ENCODE results near the gene QSOX2. TPM values are rescaled to one million over a fixed set of nuclear protein-coding genes. Genes with fewer than 3 reads are reported as not detected.

Gene QSOX2
- total RNA-seq, 1 experiment from 2014 or later: 40.0 TPM

DNA sequence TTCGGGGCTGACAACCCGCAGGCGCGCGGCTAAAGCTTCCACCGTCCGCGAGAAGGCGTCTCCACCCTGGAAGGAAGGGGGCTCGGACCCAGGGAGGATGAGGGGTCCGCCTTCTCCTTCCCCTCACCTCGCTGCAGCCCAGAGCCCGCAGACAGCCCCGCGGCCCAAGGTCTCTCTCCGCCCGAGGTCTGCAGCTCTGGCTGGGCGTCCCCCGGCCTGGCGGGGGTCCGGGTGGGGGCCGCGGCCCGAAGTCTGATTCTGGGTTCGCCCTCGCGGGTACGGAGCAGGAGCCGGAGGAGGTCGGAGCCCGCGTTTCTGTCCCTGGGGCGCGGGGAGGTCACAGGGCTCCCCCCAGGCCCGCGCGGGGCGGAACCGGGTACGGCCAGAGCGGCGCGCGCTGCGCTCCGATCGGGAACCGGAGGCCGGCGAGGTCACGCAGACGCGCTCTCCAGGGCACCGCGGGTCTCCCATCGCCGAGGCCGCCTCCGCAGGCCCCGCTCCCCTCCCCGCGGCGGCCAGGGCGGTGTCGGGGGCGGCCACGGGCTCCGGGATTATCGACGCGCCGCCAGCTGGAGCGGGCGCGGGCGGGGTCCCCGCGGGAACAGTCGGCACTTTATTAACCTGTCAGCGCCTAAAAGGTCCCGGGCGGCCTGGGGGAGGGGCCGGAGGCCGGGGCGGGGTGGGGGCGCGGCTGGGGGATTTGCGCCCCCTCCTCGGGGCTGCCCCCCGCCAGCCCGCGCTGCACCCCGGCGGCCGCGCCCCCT, 52.3 kb downstream of the QSOX2 start:
- H3K27ac ChIP-seq (ENCODE audit: low read length): no peak overlapping the region

DNA sequence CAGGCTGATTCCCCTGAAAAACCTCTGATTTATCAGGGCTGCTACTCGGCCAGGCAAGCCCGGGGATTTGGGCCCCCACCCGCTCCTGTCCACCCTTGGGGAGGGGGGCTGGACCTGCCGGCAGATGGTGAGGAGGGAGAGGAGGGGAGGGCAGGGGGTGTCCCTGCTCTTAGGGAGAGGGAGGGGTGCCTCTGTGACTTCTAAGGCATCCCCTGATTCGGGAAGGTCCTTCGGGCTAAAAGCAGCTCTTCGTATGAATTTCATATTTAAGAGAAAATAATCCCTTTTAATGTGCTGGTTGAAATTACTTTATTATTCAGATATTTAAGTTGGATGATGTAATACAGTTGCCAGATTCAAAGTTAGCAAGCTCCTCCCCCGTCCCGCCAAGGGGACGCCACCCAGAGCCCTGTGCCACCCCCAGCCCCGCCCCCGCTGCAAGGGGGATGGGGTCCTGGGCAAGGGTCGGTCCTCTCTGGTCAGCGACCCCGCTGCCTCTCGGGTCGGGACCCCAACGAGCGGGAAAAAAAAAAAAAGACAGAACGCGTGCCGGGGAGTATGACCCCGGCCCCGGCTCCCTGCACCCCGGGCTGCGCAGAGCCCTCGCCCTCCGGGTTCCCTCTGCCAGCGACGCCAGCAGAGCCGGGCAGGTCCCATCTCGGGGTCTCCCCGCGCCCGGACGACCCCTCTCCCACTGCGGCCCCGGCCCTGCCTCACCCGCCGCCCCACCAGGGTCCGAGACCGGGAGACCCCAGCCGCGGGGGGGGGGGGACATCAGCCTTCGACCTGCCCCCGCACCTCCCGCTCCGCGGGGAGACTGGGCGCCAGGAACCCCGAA, 53.1 kb downstream of the QSOX2 start:
- Histone ChIP-seq H3K27ac (ENCODE audit: low read length) (peak overlapping the region; percentile 34; the same call in 1 of the 2 replicates), H3K9me3 (ENCODE audit: control insufficient read depth, insufficient read depth, low read depth, low read length) (no peaks in the 10 kb centered on the region), H3K36me3 (ENCODE audit: control insufficient read depth, insufficient read depth, low read length) (no peaks in the 10 kb centered on the region), H3K4me3 (ENCODE audit: low read depth in 2 of 2, low read length in 2 of 2) (peak overlapping the region; percentile 12 to 35; a peak in 3 of 4 replicates), H3K27me3 (ENCODE audit: control insufficient read depth, insufficient read depth, low read length) (no peaks in the 10 kb centered on the region; the same call in 1 of the 2 replicates), H3K4me1 (ENCODE audit: control insufficient read depth, insufficient read depth, low read length) (peaks cover 2% of the 10 kb centered on the region)
- DNase-seq (ENCODE audit: low read depth, low spot score) (no peak), ATAC-seq (no peak)
- TF ChIP-seq POLR2AphosphoS5 (IDR thresholded peaks at IDR 0.05; ENCODE audit: low read depth, low read length) (no peak), SIN3A (IDR thresholded peaks at IDR 0.05; ENCODE audit: borderline replicate concordance, insufficient read depth, low read depth, low read length) (no peak), TCF7L2 (IDR thresholded peaks at IDR 0.05; ENCODE audit: low read depth, low read length) (no peak)
- TF ChIP-seq, protein P1, sequence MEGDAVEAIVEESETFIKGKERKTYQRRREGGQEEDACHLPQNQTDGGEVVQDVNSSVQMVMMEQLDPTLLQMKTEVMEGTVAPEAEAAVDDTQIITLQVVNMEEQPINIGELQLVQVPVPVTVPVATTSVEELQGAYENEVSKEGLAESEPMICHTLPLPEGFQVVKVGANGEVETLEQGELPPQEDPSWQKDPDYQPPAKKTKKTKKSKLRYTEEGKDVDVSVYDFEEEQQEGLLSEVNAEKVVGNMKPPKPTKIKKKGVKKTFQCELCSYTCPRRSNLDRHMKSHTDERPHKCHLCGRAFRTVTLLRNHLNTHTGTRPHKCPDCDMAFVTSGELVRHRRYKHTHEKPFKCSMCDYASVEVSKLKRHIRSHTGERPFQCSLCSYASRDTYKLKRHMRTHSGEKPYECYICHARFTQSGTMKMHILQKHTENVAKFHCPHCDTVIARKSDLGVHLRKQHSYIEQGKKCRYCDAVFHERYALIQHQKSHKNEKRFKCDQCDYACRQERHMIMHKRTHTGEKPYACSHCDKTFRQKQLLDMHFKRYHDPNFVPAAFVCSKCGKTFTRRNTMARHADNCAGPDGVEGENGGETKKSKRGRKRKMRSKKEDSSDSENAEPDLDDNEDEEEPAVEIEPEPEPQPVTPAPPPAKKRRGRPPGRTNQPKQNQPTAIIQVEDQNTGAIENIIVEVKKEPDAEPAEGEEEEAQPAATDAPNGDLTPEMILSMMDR (IDR thresholded peaks at IDR 0.05): no peak
- TF ChIP-seq, protein P2, sequence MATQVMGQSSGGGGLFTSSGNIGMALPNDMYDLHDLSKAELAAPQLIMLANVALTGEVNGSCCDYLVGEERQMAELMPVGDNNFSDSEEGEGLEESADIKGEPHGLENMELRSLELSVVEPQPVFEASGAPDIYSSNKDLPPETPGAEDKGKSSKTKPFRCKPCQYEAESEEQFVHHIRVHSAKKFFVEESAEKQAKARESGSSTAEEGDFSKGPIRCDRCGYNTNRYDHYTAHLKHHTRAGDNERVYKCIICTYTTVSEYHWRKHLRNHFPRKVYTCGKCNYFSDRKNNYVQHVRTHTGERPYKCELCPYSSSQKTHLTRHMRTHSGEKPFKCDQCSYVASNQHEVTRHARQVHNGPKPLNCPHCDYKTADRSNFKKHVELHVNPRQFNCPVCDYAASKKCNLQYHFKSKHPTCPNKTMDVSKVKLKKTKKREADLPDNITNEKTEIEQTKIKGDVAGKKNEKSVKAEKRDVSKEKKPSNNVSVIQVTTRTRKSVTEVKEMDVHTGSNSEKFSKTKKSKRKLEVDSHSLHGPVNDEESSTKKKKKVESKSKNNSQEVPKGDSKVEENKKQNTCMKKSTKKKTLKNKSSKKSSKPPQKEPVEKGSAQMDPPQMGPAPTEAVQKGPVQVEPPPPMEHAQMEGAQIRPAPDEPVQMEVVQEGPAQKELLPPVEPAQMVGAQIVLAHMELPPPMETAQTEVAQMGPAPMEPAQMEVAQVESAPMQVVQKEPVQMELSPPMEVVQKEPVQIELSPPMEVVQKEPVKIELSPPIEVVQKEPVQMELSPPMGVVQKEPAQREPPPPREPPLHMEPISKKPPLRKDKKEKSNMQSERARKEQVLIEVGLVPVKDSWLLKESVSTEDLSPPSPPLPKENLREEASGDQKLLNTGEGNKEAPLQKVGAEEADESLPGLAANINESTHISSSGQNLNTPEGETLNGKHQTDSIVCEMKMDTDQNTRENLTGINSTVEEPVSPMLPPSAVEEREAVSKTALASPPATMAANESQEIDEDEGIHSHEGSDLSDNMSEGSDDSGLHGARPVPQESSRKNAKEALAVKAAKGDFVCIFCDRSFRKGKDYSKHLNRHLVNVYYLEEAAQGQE (IDR thresholded peaks at IDR 0.05; ENCODE audit: insufficient read depth in 1 of 2, low read depth in 2 of 2, low read length in 1 of 2): no peak
- intact Hi-C loops (cut with micrococcal nuclease; ENCODE audit: unreplicated experiment): no loop called here
- ChIA-PET POLR2A (interaction anchor here (0.6 kb wide), 1 partner anchor 443 kb away, joined by 5 read pairs; no protein-coding TSS in a partner anchor), CTCF (no interaction called here)
- in situ Hi-C loops (cut with HindIII; ENCODE audit: low pct_unique_long_range_greater_than_20kb, low sequenced_read_pairs): no loop called here
- no TSS peak for BruUV-seq (replicated peaks)

More for the DNA sequence above, 52.3 kb downstream of the QSOX2 start:
- in situ Hi-C loops (cut with HindIII; ENCODE audit: low pct_unique_long_range_greater_than_20kb, low sequenced_read_pairs) (no loop called here), intact Hi-C loops (cut with micrococcal nuclease; ENCODE audit: unreplicated experiment) (no loop called here)
- CTCF ChIA-PET: no interaction called here
- Histone ChIP-seq H3K27me3 (ENCODE audit: control insufficient read depth, insufficient read depth, low read length) (no peaks in the 10 kb centered on the region; the same call in 1 of the 2 replicates), H3K4me1 (ENCODE audit: control insufficient read depth, insufficient read depth, low read length) (peaks cover 2% of the 10 kb centered on the region), H3K36me3 (ENCODE audit: control insufficient read depth, insufficient read depth, low read length) (no peaks in the 10 kb centered on the region), H3K9me3 (ENCODE audit: control insufficient read depth, insufficient read depth, low read depth, low read length) (no peaks in the 10 kb centered on the region), H3K4me3 (ENCODE audit: low read depth in 2 of 2, low read length in 2 of 2) (peak overlapping the region; percentile 12 to 35; a peak in 3 of 4 replicates)
- BruUV-seq (replicated peaks): no TSS peak
- DNase-seq (ENCODE audit: low read depth, low spot score) (no peak), ATAC-seq (no peak)
- POLR2A ChIA-PET: no interaction called here
- TF ChIP-seq, protein P1 (IDR thresholded peaks at IDR 0.05): no peak
- TF ChIP-seq, protein P2 (IDR thresholded peaks at IDR 0.05; ENCODE audit: insufficient read depth in 1 of 2, low read depth in 2 of 2, low read length in 1 of 2): no peak
- TF ChIP-seq POLR2AphosphoS5 (IDR thresholded peaks at IDR 0.05; ENCODE audit: low read depth, low read length) (no peak), SIN3A (IDR thresholded peaks at IDR 0.05; ENCODE audit: borderline replicate concordance, insufficient read depth, low read depth, low read length) (no peak), TCF7L2 (IDR thresholded peaks at IDR 0.05; ENCODE audit: low read depth, low read length) (no peak)

Measured in Panc1 (cell line).